ENCODE results near the gene DACT2. TPM values are rescaled to one million over a fixed set of nuclear protein-coding genes. Genes with fewer than 3 reads are reported as not detected.
"Not testable (repeated sequence)": the region's sequence is repeated elsewhere in the genome, so short reads cannot be mapped to it uniquely, and the experiment has no call there.

Gene DACT2
- total RNA-seq, 1 experiment from 2014 or later = 3.3 TPM

GRCh38 chr6:168288781-168289570 is 30.6 kb downstream of the DACT2 start:
- ChIA-PET POLR2A (no interaction called here), CTCF (interaction anchor here (0.6 to 0.7 kb wide), 2 partner anchors 16 to 609 kb away, joined by 4 to 8 read pairs; no protein-coding TSS in a partner anchor)
- Histone ChIP-seq H3K27me3 (ENCODE audit: control insufficient read depth, insufficient read depth, low read length) (peaks cover 24% of the 10 kb centered on the region), H3K4me1 (ENCODE audit: control insufficient read depth, insufficient read depth, low read length) (no peaks in the 10 kb centered on the region), H3K9me3 (ENCODE audit: control insufficient read depth, insufficient read depth, low read depth, low read length) (no peaks in the 10 kb centered on the region), H3K36me3 (ENCODE audit: control insufficient read depth, insufficient read depth, low read length) (no peaks in the 10 kb centered on the region; the same call in 1 of the 2 replicates), H3K4me3 (ENCODE audit: low read depth in 2 of 2, low read length in 2 of 2) (no peak overlapping the region), H3K27ac (ENCODE audit: low read length) (no peak overlapping the region)
- intact Hi-C loops (cut with micrococcal nuclease; ENCODE audit: unreplicated experiment) = no loop called here
- no peak for DNase-seq (ENCODE audit: low read depth, low spot score)
- in situ Hi-C loops (cut with HindIII; ENCODE audit: low pct_unique_long_range_greater_than_20kb, low sequenced_read_pairs) = no loop called here
- no peak for ATAC-seq
- TF ChIP-seq REST (IDR thresholded peaks at IDR 0.05; ENCODE audit: insufficient read depth in 1 of 2, low read depth in 2 of 2, low read length in 1 of 2) (no peak), SIN3A (IDR thresholded peaks at IDR 0.05; ENCODE audit: borderline replicate concordance, insufficient read depth, low read depth, low read length) (no peak), POLR2AphosphoS5 (IDR thresholded peaks at IDR 0.05; ENCODE audit: low read depth, low read length) (no peak), TCF7L2 (IDR thresholded peaks at IDR 0.05; ENCODE audit: low read depth, low read length) (no peak), CTCF (IDR thresholded peaks at IDR 0.05) (no peak)
- BruUV-seq (replicated peaks) = no TSS peak

- H3K4me1 ChIP-seq (ENCODE audit: control insufficient read depth, insufficient read depth, low read length); H3K9me3 ChIP-seq (ENCODE audit: control insufficient read depth, insufficient read depth, low read depth, low read length); CTCF ChIA-PET; intact Hi-C loops (cut with micrococcal nuclease; ENCODE audit: unreplicated experiment); H3K36me3 ChIP-seq (ENCODE audit: control insufficient read depth, insufficient read depth, low read length); H3K4me3 ChIP-seq (ENCODE audit: low read depth in 2 of 2, low read length in 2 of 2); H3K27ac ChIP-seq (ENCODE audit: low read length); ATAC-seq; BruUV-seq (replicated peaks); in situ Hi-C loops (cut with HindIII; ENCODE audit: low pct_unique_long_range_greater_than_20kb, low sequenced_read_pairs); DNase-seq (ENCODE audit: low read depth, low spot score): not testable (repeated sequence)
- peaks cover 16% of the 10 kb centered on the region for H3K27me3 ChIP-seq (ENCODE audit: control insufficient read depth, insufficient read depth, low read length)
- POLR2A ChIA-PET = interaction anchor here (0.6 kb wide), 1 partner anchor 56 kb away, joined by 4 read pairs; no protein-coding TSS in a partner anchor
These were observed 32.1 kb downstream of the DACT2 start for GRCh38 chr6:168287460-168287859.

GRCh38 chr6:168286771-168287446 is 32.7 kb downstream of the DACT2 start:
- CTCF ChIA-PET; H3K4me3 ChIP-seq (ENCODE audit: low read depth in 2 of 2, low read length in 2 of 2); ATAC-seq; H3K27ac ChIP-seq (ENCODE audit: low read length); intact Hi-C loops (cut with micrococcal nuclease; ENCODE audit: unreplicated experiment); H3K36me3 ChIP-seq (ENCODE audit: control insufficient read depth, insufficient read depth, low read length); H3K9me3 ChIP-seq (ENCODE audit: control insufficient read depth, insufficient read depth, low read depth, low read length); H3K4me1 ChIP-seq (ENCODE audit: control insufficient read depth, insufficient read depth, low read length); in situ Hi-C loops (cut with HindIII; ENCODE audit: low pct_unique_long_range_greater_than_20kb, low sequenced_read_pairs); DNase-seq (ENCODE audit: low read depth, low spot score); BruUV-seq (replicated peaks); POLR2A ChIA-PET: not testable (repeated sequence)
- peaks cover 11% of the 10 kb centered on the region for H3K27me3 ChIP-seq (ENCODE audit: control insufficient read depth, insufficient read depth, low read length)

All from Panc1 (cell line).